Inferior parietal cortex (tissue), 1 donor: ENCODE results near the gene FOXF2.
A peak's percentile ranks its signal among the peaks of the same experiment; 100 is the strongest.

Experiments
- DNase-seq: peaks from one replicate; pipeline ENCODE4 v3.0.0-alpha.2; 2016; ENCODE audit errors: extremely low spot score

Gene FOXF2

GRCh38 chr6:1390946-1391799, 1.8 kb downstream of the FOXF2 start:
- no peak for DNase-seq

GRCh38 chr6:1391800-1392309, 2.5 kb downstream of the FOXF2 start:
- DNase-seq = no peak

DNA sequence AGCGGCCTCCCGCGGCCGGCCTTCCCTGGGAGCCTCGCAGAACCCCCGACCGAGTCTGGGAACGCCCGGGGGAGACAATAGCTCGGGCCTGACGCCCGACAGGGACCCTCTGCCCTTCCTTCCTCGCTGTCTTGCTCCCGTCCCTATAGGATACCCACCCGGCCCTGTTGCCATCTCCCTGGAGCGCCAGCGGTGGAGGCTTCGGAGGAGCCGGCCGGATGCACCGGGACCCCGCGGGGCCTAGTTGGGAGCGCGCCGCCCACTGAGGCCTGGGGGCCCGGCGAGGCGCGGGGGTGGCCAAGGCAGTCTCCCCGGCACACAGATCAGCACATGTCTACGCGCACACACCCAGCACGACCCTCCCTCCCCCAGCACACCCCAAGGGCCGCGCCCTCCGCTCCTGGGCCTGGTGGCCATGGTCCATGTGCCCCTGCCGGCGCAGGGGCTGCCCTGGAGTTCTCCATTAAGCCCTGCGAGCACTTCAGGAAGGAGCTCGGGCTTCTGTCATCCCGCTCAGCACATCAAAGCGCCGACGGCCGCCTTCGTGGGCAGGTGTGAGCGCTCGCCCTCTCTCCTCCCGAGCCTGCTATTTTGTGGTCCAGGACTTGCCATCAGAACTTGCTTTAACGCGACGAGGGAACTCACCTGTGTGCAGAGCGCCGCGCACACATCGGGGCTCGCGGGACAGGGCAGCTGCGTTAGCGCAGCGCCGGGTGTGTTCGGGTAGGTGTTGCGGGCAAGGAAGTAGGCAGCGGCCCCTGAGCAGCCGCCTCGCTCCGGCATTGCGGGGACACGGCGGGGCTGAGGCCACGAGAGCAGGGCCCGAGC, 3.7 kb downstream of the FOXF2 start:
- no peak for DNase-seq

GRCh38 chr6:1393641-1394283, 4.4 kb downstream of the FOXF2 start:
- DNase-seq = no peak

GRCh38 chr6:1394514-1395463, 5.4 kb downstream of the FOXF2 start:
- no peak for DNase-seq

DNA sequence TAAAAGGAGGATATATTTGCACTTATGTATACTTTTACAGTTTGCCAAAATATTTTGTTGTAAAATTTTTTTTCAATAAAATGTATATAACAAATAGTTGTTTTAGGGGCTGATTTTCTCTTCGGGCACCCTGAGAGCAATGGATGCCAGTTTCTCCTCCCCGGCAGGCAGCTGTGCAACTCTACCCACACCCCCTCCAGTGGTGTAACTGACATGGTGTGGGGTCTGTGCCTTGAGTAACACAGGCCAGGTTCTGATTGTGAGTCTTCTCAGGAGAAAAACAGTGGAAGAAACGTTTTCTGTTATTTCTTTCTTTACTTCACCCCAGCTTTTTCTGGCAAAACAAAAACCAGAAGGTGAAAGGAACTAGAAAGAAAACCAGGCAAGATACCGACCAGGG, 6.1 kb downstream of the FOXF2 start:
- DNase-seq = no peak

- no peak for DNase-seq
Observed at GRCh38 chr6:1395941-1396908, 6.8 kb downstream of the FOXF2 start.

- DNase-seq = peak; percentile 72
Observed at GRCh38 chr6:1396952-1397868, 7.8 kb downstream of the FOXF2 start.

DNA sequence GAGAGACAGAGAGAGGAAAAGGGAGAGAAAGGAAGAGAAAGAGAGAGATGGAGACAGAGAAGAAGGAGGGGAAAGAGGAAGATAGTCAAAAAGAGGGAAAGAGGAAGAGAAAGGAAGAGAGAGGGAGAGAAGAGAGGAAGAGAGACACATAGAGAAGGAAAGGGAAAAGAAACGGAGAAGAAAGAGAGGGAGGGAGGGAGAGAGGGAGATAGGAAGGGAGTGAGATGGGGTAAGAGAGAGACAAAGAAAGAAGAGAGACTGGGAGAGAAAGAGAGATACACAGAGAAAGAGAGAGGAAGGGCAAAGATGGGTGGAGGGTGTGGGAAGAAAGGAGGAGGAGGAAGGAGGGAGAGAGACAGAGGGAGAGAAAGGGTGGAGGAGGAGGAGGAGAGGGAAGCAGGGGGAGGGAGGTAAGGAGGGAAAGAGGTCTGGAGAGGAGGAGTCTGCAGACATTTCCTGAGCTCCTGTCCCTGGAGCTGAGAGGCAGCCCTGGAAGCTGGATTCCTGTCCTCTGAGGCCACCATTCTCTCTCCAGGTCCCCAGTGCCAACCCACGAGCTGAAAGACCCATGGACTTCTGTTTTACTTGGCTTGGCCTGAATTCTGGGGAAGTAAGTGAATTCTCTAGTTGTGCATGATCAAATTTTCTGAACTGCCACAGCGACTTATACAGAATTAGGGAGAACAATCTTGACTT, 9.9 kb downstream of the FOXF2 start:
- DNase-seq = no peak

DNA sequence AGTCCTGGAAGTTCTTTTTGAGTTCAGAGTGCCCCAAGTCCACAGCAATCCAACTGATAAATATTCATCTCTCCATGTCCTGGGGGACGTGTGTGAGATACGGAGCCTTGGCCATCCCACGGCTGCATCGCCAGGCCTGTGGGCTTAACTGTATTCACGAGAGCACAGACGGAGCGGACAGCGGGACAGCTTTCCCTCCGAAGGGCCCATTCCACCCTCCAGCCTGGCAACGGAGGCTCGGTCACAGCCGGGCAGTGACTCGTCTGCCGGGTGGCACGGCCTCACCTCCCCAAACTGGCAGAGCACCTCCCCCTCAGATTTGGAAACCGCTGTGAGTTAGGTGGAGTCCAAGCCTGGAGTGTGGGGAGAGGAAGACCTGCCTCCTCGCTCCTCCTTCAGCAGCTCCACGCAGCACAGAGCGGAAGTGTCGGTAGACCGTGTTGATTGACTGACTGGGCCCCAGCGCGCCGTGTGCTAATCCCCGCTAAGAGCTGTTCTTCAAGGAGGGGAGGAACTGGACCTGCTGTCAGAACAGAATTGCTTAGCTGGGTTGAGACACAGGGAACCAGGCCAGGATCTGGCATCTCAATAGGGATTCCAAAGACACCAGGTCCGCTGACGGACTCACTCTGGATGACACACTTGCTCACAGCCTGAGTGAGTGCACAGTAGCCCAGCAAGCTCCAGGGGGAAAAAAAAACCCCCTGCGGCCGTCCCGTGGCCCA, 10.9 kb downstream of the FOXF2 start:
- no peak for DNase-seq

GRCh38 chr6:1402369-1402768, 13.0 kb downstream of the FOXF2 start:
- DNase-seq = no peak

- no peak for DNase-seq
Observed at GRCh38 chr6:1402868-1403267, 13.5 kb downstream of the FOXF2 start.

- DNase-seq = no peak
Observed at GRCh38 chr6:1403851-1404712, 14.7 kb downstream of the FOXF2 start.

GRCh38 chr6:1404713-1405098, 15.3 kb downstream of the FOXF2 start:
- no peak for DNase-seq

DNA sequence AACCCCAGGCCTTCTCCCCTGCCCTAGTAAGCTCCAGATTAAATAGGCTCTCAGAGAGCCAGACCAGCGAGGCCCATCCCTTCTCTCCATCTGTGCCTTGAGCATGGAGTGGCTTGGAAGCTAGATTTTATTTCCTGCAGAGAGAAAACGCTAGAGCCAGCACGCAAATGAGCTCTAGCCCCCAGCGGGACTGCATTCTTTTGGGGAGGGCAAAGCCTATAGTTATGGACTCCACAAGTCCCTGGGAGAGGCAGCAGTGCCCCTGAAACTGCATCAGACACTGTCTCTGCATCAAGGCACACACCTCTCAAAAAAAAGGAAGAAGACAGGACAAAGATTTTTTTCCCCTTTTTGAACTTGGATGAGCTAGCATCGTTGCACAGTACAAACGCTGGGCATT, 15.8 kb downstream of the FOXF2 start:
- no peak for DNase-seq

DNA sequence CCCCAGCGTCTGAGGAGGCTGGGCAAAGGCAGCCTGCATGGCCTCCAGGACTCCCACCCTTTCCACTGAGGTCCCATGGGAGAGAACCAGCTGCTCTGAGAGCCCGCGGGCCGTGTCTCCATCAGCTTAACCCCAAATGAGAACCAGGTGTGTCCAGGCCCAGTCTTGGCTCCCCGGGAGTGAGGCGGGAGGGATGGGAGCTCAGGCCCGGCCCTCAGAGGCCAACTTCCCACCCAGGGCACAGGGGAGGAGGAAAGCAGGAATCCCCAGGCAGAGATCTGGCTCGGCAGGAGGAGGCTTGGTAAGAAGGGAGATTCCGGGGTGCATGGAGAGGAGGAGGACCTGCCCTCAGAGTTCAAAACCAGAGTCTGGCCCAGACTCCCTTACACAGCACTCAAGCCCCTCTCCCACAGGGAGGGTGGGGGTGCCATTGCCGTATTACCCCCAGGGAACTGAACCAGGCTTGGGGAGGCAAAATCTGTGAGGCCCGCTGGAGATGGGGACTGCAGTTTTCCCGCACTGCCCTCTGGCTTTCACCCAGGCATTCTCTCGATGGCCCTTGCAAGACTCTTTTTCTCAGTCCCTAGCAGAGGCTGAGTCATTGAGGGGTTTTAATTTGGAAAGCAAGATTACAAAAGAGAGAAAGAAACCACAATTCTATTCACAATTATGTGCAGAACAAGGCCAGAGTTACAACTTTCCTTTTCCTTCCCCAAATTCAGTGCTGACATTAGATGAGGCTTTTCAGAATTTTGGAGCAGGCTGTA, 17.1 kb downstream of the FOXF2 start:
- DNase-seq = no peak
